Mammary epithelial cell (primary cell): ENCODE measurements around the gene PPP1R37.

Experiments used
- EZH2 ChIP-seq: IDR thresholded peaks from 2 replicates; pipeline ENCODE4 v1.6.1; 2012; ENCODE audit warnings: low read length, inconsistent platforms, borderline replicate concordance
- TF ChIP-seq, protein P1 (sequence below), 2 donors: IDR thresholded peaks in 1 of 2; conservative IDR thresholded peaks in 1 of 2; 2 replicates each; pipeline ENCODE4 v1.5.1; 2011 to 2012; ENCODE audit warnings: inconsistent platforms in 2 of 2, low read length in 2 of 2, mild to moderate bottlenecking in 2 of 2, control low read depth in 1 of 2, low read depth in 1 of 2; ENCODE audit not compliant: insufficient read depth in 1 of 2; ENCODE audit errors: extremely low read depth in 1 of 2

DNA sequence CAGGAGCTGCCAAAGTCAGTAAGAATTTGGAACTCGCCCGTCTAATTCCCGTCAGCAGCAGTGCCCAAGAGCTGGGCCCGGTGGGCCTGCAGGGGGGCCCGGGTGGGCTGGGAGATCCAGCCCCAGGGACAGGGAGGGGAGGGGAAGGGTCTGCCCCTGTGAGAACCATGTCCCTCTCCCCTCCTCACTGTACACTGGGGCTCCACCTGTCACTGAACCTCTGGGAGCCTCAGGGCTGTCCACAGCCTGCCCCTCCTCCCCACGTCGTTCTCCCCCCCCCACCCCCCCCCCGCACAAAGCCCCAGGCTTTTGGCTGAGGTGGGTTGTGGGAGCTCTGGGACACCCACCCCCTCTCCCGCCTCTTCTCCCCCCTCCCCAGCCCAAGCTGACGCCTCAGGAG is 24.9 kb upstream of the PPP1R37 start:
- TF ChIP-seq, protein P1, sequence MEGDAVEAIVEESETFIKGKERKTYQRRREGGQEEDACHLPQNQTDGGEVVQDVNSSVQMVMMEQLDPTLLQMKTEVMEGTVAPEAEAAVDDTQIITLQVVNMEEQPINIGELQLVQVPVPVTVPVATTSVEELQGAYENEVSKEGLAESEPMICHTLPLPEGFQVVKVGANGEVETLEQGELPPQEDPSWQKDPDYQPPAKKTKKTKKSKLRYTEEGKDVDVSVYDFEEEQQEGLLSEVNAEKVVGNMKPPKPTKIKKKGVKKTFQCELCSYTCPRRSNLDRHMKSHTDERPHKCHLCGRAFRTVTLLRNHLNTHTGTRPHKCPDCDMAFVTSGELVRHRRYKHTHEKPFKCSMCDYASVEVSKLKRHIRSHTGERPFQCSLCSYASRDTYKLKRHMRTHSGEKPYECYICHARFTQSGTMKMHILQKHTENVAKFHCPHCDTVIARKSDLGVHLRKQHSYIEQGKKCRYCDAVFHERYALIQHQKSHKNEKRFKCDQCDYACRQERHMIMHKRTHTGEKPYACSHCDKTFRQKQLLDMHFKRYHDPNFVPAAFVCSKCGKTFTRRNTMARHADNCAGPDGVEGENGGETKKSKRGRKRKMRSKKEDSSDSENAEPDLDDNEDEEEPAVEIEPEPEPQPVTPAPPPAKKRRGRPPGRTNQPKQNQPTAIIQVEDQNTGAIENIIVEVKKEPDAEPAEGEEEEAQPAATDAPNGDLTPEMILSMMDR (conservative IDR thresholded peaks at IDR 0.05 in 1 of 2, IDR thresholded peaks at IDR 0.05 in 1 of 2; ENCODE audit: extremely low read depth in 1 of 2, insufficient read depth in 1 of 2, low read depth in 1 of 2, low read length in 2 of 2) = no peak
- TF ChIP-seq EZH2 = no peak
